NCI-H1048 (cell line): ENCODE results near the gene ECHDC3.
"Not testable (repeated sequence)": the region's sequence is repeated elsewhere in the genome, so short reads cannot be mapped to it uniquely, and the experiment has no call there.

Source experiments
- DNase-seq: peaks from one replicate; lab custom pipeline; 2025; lab: John Stamatoyannopoulos, UW

Gene ECHDC3

GRCh38 chr10:11742009-11742778 lies at the start of gene ECHDC3:
ECHDC3 (plus strand) TSS chr10:11742382; CDS start chr10:11742577, 195 bp downstream.
- no peak for DNase-seq

- no peak for DNase-seq
Observed at GRCh38 chr10:11693376-11693775, 48.8 kb upstream of the ECHDC3 start.

- no peak for DNase-seq
Observed at GRCh38 chr10:11695779-11696178, 46.4 kb upstream of the ECHDC3 start.

GRCh38 chr10:11697718-11698527 lies 44.3 kb upstream of the ECHDC3 start:
- no peak for DNase-seq

- DNase-seq = no peak
Observed at GRCh38 chr10:11698691-11699549, 43.3 kb upstream of the ECHDC3 start.

- no peak for DNase-seq
Observed at GRCh38 chr10:11699550-11700097, 42.6 kb upstream of the ECHDC3 start.

- DNase-seq = no peak
Observed at GRCh38 chr10:11700539-11700938, 41.6 kb upstream of the ECHDC3 start.

GRCh38 chr10:11701451-11702095 lies 40.6 kb upstream of the ECHDC3 start:
- no peak for DNase-seq

- no peak for DNase-seq
Observed at GRCh38 chr10:11702264-11702663, 39.9 kb upstream of the ECHDC3 start.

GRCh38 chr10:11704092-11704491 lies 38.1 kb upstream of the ECHDC3 start:
- no peak for DNase-seq

GRCh38 chr10:11705722-11706121 lies 36.5 kb upstream of the ECHDC3 start:
- no peak for DNase-seq

GRCh38 chr10:11706895-11707567 lies 35.2 kb upstream of the ECHDC3 start:
- DNase-seq = no peak

GRCh38 chr10:11707624-11708350 lies 34.4 kb upstream of the ECHDC3 start:
- DNase-seq = no peak

- DNase-seq = not testable (repeated sequence)
Observed at GRCh38 chr10:11708801-11709200, 33.4 kb upstream of the ECHDC3 start.

GRCh38 chr10:11712744-11713143 lies 29.4 kb upstream of the ECHDC3 start:
- DNase-seq = no peak

GRCh38 chr10:11713186-11713743 lies 28.9 kb upstream of the ECHDC3 start:
- no peak for DNase-seq

GRCh38 chr10:11713963-11714362 lies 28.2 kb upstream of the ECHDC3 start:
- DNase-seq = no peak

GRCh38 chr10:11714750-11715365 lies 27.3 kb upstream of the ECHDC3 start:
- DNase-seq = no peak

- DNase-seq = no peak
Observed at GRCh38 chr10:11715815-11716494, 26.2 kb upstream of the ECHDC3 start.
